SK-N-MC (cell line): Measurements from ENCODE around the gene ETV6.

ENCODE experiments used
- DNase-seq: peaks from one replicate; pipeline ENCODE4 v3.0.0-alpha.2; 2011; ENCODE audit warnings: low read depth, low spot score
- H3K27ac ChIP-seq: fragments of 200-600 bp; sonication (generic); 2 replicates; pipeline ENCODE4 v1.5.1; 2016; ENCODE audit warnings: mixed run types
- H3K36me3 ChIP-seq: fragments of 200-600 bp; sonication (generic); 2 replicates; pipeline ENCODE4 v1.6.1; 2017; ENCODE audit warnings: antibody characterized with exemption, low read length, mixed read lengths; ENCODE audit not compliant: insufficient read depth
- H3K4me3 ChIP-seq: fragments of 200-600 bp; sonication (generic); 2 replicates; pipeline ENCODE4 v1.5.1; 2016
- H3K9ac ChIP-seq: fragments of 200-600 bp; sonication (generic); 2 replicates; pipeline ENCODE4 v1.8.0; 2017; ENCODE audit warnings: mixed run types, mixed read lengths; ENCODE audit not compliant: insufficient read length
- H3K9me3 ChIP-seq: fragments of 200-600 bp; sonication (generic); 2 replicates; pipeline ENCODE4 v1.6.1; 2017; ENCODE audit warnings: low read depth, mild to moderate bottlenecking, antibody characterized with exemption, low read length, moderate library complexity, mixed read lengths
- EZH2 ChIP-seq: fragments of 200-600 bp; sonication (generic); IDR thresholded peaks from one replicate; pipeline ENCODE4 v1.6.1; 2017; ENCODE audit warnings: antibody characterized with exemption
- FOXP2 ChIP-seq: optimal IDR thresholded peaks from 2 replicates; pipeline ENCODE3; 2011; ENCODE audit warnings: mild to moderate bottlenecking, moderate library complexity; ENCODE audit not compliant: insufficient read depth; ENCODE audit errors: extremely low read length, control extremely low read depth
- POLR2AphosphoS5 ChIP-seq: IDR thresholded peaks from 2 replicates; pipeline ENCODE4 v1.6.1; 2012; ENCODE audit warnings: mild to moderate bottlenecking, low read depth, low read length, borderline replicate concordance

Gene ETV6

GRCh38 chr12:11656550-11656949 lies 7.1 kb downstream of the ETV6 start:
- Histone ChIP-seq H3K27ac (no peak overlapping the region), H3K9me3 (no peaks in the 10 kb centered on the region)

GRCh38 chr12:11657511-11657910 lies 8.0 kb downstream of the ETV6 start:
- H3K9ac ChIP-seq = no peak overlapping the region
- H3K9me3 ChIP-seq = no peaks in the 10 kb centered on the region
- H3K27ac ChIP-seq = no peak overlapping the region
- no peak for DNase-seq
- TF ChIP-seq EZH2 (no peak), POLR2AphosphoS5 (no peak), FOXP2 (no peak)
- no peaks in the 10 kb centered on the region for H3K36me3 ChIP-seq
- no peak overlapping the region for H3K4me3 ChIP-seq

More at GRCh38 chr12:11656550-11656949, 7.1 kb downstream of the ETV6 start:
- DNase-seq = no peak
- Histone ChIP-seq H3K36me3 (no peaks in the 10 kb centered on the region), H3K4me3 (no peak overlapping the region), H3K9ac (no peak overlapping the region)
- TF ChIP-seq FOXP2 (no peak), EZH2 (no peak), POLR2AphosphoS5 (no peak)

- DNase-seq = no peak
- H3K27ac ChIP-seq = no peak overlapping the region
- H3K4me3 ChIP-seq = no peak overlapping the region
- TF ChIP-seq FOXP2 = no peak
- no peak for TF ChIP-seq POLR2AphosphoS5
- TF ChIP-seq EZH2 = no peak
- H3K36me3 ChIP-seq = no peaks in the 10 kb centered on the region
- H3K9me3 ChIP-seq = no peaks in the 10 kb centered on the region
- no peak overlapping the region for H3K9ac ChIP-seq
Measured at GRCh38 chr12:11658791-11659190, 9.3 kb downstream of the ETV6 start.

GRCh38 chr12:11660624-11661023 lies 11.2 kb downstream of the ETV6 start:
- no peak overlapping the region for H3K27ac ChIP-seq
- TF ChIP-seq POLR2AphosphoS5 (no peak), FOXP2 (no peak), EZH2 (no peak)
- H3K36me3 ChIP-seq = no peaks in the 10 kb centered on the region
- H3K9me3 ChIP-seq = no peaks in the 10 kb centered on the region
- no peak overlapping the region for H3K4me3 ChIP-seq
- no peak overlapping the region for H3K9ac ChIP-seq
- no peak for DNase-seq

- no peak for DNase-seq
- Histone ChIP-seq H3K9me3 (no peaks in the 10 kb centered on the region), H3K9ac (no peak overlapping the region), H3K27ac (no peak overlapping the region), H3K4me3 (no peak overlapping the region), H3K36me3 (no peaks in the 10 kb centered on the region)
- no peak for TF ChIP-seq EZH2
- TF ChIP-seq POLR2AphosphoS5 = no peak
- no peak for TF ChIP-seq FOXP2
Measured at GRCh38 chr12:11661491-11662089, 12.1 kb downstream of the ETV6 start.

- Histone ChIP-seq H3K36me3 (no peaks in the 10 kb centered on the region), H3K9ac (no peak overlapping the region), H3K4me3 (no peak overlapping the region), H3K27ac (no peak overlapping the region), H3K9me3 (no peaks in the 10 kb centered on the region)
- TF ChIP-seq FOXP2 (no peak), POLR2AphosphoS5 (no peak), EZH2 (no peak)
- DNase-seq = no peak
Measured at GRCh38 chr12:11662369-11662768, 12.9 kb downstream of the ETV6 start.

- no peak for DNase-seq
- Histone ChIP-seq H3K9ac (no peak overlapping the region), H3K36me3 (no peaks in the 10 kb centered on the region), H3K4me3 (no peak overlapping the region), H3K9me3 (no peaks in the 10 kb centered on the region), H3K27ac (no peak overlapping the region)
- TF ChIP-seq POLR2AphosphoS5 = no peak
Measured at GRCh38 chr12:11663130-11663529, 13.7 kb downstream of the ETV6 start.

GRCh38 chr12:11664101-11664500 lies 14.6 kb downstream of the ETV6 start:
- Histone ChIP-seq H3K27ac (no peak overlapping the region), H3K9ac (no peak overlapping the region), H3K36me3 (no peaks in the 10 kb centered on the region), H3K9me3 (no peaks in the 10 kb centered on the region), H3K4me3 (no peak overlapping the region)
- no peak for TF ChIP-seq POLR2AphosphoS5
- DNase-seq = no peak
